Measurements from ENCODE around the gene GANAB. TPM values are rescaled to one million over a fixed set of nuclear protein-coding genes. Genes with fewer than 3 reads are reported as not detected.
A peak's percentile ranks its signal among the peaks of the same experiment; 100 is the strongest.
"Not testable (repeated sequence)": the region's sequence is repeated elsewhere in the genome, so short reads cannot be mapped to it uniquely, and the experiment has no call there.

GANAB gene
- total RNA-seq, 1 donor = 203 TPM

DNA sequence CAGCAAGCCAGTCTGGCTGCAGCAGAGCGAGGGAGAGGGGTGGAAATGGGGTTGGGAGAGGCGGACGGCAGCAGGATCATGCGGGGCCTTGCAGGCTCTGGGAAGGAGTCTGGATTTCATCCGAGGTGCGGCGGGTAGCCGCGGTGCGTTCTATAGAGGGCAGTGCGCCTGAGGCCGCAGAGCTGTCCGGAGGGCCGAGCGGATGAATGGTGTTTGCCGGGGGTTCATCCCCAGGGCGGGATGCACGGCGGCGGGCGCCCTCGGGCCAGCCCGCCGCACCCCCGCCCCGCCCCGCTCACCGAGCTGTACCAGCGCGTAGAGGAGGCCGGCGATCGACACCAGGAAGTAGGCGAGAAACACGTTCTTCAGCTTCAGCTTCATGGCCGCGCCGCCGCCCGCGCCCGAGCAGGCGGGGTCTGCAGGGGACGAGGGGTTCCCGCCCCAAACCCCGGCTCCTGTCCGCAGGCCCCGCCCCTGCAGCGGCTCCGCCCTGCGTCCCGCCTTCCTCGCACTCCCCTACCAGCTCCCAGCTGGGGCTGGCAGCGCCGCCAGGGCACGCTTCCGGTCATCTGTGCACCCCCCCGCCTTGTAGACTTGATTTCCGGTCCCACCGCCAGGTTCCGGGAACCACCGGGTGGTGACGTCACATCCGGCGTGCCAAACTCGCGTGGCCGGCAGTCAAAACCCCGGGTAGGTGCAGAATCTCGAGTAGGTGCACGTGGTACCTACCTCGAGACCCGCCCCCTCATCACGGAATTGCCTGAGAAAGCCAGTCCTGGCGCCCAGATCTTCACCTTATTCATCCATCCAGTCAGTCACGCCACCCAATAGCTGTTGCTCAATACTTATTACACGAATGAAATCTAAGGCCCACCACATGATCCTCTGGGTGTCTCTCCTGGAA is 24.6 kb downstream of the GANAB start, which contains the start of gene B3GAT3:
B3GAT3 (minus strand) TSS at position 420 of the 904 bp plus-strand sequence; CDS start at position 381, 39 bp downstream.
- DNase-seq (ENCODE audit: low read depth) = peak; percentile 98
- peak within 1 kb of the TSS; percentile 94 for H3K4me3 ChIP-seq (ENCODE audit: low read depth, low read length)
- TF ChIP-seq, protein P1, sequence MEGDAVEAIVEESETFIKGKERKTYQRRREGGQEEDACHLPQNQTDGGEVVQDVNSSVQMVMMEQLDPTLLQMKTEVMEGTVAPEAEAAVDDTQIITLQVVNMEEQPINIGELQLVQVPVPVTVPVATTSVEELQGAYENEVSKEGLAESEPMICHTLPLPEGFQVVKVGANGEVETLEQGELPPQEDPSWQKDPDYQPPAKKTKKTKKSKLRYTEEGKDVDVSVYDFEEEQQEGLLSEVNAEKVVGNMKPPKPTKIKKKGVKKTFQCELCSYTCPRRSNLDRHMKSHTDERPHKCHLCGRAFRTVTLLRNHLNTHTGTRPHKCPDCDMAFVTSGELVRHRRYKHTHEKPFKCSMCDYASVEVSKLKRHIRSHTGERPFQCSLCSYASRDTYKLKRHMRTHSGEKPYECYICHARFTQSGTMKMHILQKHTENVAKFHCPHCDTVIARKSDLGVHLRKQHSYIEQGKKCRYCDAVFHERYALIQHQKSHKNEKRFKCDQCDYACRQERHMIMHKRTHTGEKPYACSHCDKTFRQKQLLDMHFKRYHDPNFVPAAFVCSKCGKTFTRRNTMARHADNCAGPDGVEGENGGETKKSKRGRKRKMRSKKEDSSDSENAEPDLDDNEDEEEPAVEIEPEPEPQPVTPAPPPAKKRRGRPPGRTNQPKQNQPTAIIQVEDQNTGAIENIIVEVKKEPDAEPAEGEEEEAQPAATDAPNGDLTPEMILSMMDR (IDR thresholded peaks at IDR 0.05; ENCODE audit: insufficient read depth, low read length) = no peak

DNA sequence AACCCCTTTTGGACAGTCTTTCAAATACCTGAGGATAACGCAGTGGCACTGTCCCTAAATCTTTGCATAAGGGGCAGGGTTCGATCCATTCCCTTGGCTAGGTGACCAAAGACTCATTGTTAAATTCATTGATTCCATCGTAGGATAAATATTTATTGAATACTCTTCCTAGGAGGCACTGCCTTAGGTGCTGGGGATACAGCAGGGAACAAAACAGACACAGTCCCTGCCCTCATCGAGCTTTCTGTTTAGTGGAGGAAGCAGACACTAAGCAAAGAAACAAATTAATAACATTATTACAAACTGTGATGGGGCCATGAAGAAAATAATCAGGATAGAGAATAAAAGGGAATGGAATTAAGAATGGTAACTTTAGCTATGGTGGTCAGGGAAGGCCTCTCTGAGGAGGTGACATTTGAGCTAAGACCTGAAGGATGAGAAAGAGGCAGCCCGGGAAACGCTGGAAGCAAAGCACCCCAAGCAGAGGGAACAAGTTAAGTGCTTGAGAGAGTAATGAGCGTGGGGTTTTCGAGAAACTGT is 25.3 kb downstream of the GANAB start:
- no peak for DNase-seq (ENCODE audit: low read depth)
- TF ChIP-seq, protein P1 (IDR thresholded peaks at IDR 0.05; ENCODE audit: insufficient read depth, low read length) = no peak
- peak overlapping the region; percentile 94 for H3K4me3 ChIP-seq (ENCODE audit: low read depth, low read length)

DNA sequence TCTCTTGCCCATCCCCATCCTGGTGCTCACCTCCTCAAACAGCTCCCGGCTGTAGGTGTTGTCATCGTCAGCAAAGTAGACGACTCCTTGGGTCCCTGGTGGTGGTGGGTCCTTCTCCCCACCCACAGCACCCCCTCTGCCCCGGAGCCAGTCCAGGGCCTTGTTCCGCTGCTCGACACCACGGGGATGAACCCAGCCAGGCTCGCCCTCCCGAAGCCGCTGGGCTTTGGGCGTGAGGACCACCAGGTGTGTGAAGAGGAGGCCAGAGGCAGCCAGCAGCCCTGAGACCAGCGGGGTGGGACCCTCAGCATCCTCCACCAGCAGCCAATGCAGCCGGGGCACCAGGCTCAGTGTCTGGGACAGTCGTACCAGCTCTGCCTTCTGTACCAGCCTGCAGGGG is 29.5 kb downstream of the GANAB start:
- DNase-seq (ENCODE audit: low read depth); H3K4me3 ChIP-seq (ENCODE audit: low read depth, low read length): not testable (repeated sequence)

DNA sequence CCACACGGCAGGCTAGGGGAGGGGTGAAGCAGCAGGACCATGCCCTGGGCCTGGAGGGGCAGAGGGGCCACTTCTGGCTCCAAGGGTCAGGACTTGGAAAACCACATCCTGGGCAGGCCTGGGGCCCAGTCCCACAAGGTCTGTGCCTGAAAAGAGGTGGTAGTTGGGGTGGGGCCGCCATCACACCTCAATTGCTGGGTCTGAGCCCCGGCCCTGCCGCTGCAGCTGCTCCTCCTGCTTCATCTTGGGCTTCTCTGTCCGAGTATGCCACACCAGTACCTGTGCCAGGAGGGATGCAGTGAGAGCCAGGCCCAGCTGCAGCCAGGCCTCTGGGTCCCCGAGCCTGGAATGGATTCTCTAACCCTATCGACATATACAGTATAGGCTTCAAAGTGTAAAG is 30.9 kb downstream of the GANAB start:
- no peak overlapping the region for H3K4me3 ChIP-seq (ENCODE audit: low read depth, low read length)
- no peak for DNase-seq (ENCODE audit: low read depth)
- TF ChIP-seq, protein P1 (IDR thresholded peaks at IDR 0.05; ENCODE audit: insufficient read depth, low read length) = no peak

DNA sequence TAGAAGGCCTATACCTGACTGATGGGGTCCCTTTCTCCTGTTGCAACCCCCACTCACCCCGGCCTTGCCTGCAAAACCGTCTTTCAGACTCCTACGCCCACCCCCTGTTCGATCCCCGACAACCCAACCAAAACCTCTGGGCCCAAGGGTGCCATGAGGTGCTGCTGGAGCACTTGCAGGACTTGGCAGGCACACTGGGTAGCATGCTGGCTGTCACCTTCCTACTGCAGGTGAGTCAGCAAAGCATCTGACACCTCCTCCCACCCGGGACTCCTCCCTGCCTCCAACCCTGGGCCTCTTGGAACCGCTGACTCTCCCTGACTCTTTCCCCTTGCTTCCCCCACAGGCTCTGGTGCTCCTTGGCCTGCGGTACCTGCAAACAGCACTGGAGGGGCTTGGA is 32.1 kb downstream of the GANAB start:
- DNase-seq (ENCODE audit: low read depth) = no peak
- TF ChIP-seq, protein P1 (IDR thresholded peaks at IDR 0.05; ENCODE audit: insufficient read depth, low read length) = no peak
- H3K4me3 ChIP-seq (ENCODE audit: low read depth, low read length) = no peak overlapping the region

DNA sequence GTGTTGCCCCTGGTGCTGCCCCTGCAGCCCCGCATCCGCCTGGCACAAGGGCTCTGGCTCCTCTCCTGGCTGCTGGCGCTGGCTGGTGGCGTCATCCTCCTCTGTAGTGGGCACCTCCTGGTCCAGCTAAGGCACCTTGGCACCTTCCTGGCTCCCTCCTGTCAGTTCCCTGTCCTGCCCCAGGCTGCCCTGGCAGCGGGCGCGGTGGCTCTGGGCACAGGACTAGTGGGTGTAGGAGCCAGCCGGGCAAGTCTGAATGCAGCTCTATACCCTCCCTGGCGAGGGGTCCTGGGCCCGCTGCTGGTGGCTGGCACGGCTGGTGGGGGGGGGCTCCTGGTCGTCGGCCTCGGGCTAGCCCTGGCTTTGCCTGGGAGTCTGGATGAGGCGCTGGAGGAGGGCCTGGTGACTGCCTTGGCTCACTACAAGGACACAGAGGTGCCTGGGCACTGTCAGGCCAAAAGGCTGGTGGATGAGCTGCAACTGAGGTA is 33.1 kb downstream of the GANAB start:
- DNase-seq (ENCODE audit: low read depth) = no peak
- TF ChIP-seq, protein P1 (IDR thresholded peaks at IDR 0.05; ENCODE audit: insufficient read depth, low read length) = no peak
- peak overlapping the region; percentile 17 for H3K4me3 ChIP-seq (ENCODE audit: low read depth, low read length)
